ENCODE data around the gene FOXC2.

FOXC2 gene

DNA sequence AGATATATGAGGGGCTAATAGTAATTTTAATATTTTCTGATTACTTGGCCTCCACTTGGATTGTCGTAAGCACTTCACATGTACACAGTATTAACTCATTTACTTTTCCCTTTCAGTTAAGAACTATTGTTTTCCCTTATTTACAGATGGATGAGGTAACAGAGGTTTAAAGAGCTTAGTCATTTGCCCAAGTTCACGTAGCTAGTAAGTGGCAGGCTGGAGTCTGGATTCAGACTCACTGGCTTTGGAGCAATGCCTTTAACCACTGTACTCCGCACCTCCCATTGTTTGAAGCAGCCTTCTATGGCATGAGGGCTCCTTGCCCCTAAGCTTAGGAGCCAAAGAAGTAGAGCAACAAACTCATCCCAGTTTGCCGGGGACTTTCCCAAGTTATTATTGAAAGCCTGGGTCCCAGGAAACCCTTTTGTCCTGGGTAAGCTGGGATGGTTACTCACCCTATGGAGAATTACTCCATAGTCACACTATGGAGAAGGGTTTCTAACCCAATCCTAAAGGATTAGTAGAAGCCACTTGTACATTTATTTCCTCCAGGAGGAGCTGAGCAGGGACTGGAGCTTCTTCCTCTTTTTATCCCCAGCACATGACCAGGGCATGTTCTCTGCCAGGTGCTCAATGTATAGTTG lies 24.0 kb downstream of the FOXC2 start:
- DNase-seq (ENCODE audit: low spot score) = no peak

DNA sequence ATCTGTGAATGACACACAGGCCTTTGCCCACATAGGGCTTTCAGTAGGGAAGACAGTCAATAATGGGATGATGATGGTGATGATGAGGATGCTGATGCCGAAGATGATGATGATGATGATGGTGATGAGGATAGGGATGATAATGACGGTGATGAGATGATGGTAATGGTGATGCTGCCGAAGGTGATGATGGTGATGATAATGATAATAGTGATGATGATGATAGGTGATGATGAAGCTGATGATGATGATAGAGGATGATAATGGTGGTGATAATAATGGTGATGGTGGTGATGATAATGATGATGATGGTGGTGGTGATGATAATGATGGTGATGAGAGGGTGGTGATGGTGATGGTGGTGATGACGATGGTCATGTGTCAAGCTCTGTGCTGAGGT lies 24.6 kb downstream of the FOXC2 start:
- no peak for DNase-seq (ENCODE audit: low spot score)

GRCh38 chr16:86593913-86594620 lies 27.4 kb downstream of the FOXC2 start:
- DNase-seq (ENCODE audit: low spot score) = no peak

DNA sequence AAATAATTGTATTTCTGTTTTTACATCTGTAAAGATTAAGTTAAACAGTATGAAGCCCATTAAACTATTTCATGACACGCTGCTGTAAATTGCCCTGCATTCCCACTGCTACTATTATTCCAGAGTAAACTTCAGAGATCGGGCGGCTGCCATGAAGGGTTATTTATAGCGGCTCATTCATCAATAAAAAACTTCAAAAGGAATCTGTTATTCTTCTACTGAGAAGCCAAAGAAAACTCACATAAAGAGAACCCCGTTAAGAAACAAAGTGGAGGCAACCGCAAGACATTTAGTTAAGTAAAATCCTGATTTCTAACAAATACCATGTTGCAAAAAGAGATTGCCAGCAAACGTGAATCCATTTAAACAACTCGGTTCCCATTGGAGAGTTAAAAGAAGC lies 28.1 kb downstream of the FOXC2 start:
- no peak for DNase-seq (ENCODE audit: low spot score)

DNA sequence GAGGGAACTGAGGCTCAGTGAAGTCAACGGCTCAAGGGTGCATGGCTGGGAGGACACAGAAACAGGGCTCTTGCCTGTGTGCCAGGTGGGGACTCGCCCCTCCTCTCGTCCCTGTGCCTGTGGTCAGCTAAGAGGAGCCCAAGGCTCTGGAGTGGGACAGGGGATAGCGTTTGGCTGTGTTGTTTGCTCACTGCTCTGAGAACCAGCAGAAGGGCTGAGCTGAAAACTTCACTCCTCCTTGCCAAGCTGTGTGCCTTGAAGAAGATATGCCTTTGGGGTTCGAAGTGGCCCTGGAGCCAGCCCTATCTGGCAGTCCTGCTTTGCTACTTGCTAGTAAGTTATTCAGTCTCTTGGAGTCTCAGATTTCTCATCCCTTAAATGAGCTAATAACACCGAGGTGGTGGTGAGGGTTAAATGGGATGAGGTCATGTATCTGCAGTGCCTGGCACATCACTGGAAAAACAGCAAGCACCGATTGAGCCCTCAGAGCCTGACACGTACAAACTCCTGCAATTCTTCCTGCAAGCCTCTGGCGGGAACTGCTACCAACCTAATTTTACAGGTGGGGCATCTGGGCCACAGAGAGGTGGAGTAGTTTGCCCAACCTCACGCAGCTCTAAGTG lies 29.5 kb downstream of the FOXC2 start:
- no peak for DNase-seq (ENCODE audit: low spot score)

GRCh38 chr16:86597126-86597879 lies 30.7 kb downstream of the FOXC2 start:
- DNase-seq (ENCODE audit: low spot score) = no peak

DNA sequence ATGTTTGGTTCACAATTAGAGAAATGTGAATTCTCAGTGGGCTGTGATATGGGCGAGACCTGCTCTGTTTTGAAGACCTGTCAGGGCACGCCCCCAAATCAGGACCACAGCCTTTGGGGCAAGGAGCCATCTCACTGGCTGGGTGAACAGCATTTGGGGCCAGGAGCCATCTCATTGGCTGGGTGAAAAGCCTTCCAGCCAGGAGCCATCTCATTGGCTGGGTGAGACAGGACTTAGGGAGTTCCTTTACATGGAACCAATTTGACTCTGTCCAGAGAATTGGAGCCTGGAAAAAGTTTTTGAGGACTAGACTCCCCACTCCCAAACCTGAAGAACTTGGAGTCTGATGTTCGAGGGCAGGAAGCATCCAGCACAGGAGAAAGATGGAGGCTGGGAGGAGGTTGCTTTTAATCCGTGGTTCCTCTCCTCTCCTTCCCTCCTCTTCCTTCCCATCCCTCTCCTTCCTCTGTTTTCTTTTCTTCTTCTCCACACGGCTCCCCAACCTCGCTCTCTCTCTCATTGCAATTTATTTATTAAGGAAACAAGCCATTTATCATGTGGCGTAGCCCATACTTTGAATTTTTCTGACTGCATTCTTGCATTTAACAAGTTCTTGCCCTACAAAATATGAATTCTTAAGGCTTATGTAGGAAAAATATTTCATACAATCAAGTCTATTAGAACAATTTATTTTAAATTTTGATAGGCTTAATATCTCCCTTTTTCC lies 31.4 kb downstream of the FOXC2 start:
- no peak for DNase-seq (ENCODE audit: low spot score)

GRCh38 chr16:86598607-86599565 lies 32.3 kb downstream of the FOXC2 start:
- no peak for DNase-seq (ENCODE audit: low spot score)

- DNase-seq (ENCODE audit: low spot score) = no peak
Measured at GRCh38 chr16:86601356-86601755, 34.7 kb downstream of the FOXC2 start.

GRCh38 chr16:86602521-86602920 lies 35.9 kb downstream of the FOXC2 start:
- no peak for DNase-seq (ENCODE audit: low spot score)

GRCh38 chr16:86604436-86605193 lies 38.0 kb downstream of the FOXC2 start:
- DNase-seq (ENCODE audit: low spot score) = no peak

DNA sequence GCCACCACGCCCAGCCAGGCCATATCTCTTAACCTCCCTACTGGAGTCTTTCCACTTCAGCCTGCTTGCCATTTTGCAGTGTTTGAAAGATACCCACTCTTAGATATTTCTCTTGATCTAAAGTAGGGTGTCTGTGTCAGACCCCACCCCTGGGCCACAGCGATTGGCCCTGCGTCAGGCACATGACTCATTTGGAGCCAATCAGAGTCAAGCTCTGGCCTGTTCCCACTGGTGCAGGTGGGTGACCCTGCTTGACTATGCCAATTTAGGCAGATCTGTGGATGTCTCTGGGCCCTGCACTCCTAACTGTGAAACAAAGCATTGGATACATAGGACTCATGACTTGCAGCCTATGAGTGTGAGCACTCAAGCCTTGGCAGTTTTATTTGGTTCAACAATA lies 39.3 kb downstream of the FOXC2 start:
- DNase-seq (ENCODE audit: low spot score) = no peak

GRCh38 chr16:86608301-86608747 lies 41.7 kb downstream of the FOXC2 start:
- no peak for DNase-seq (ENCODE audit: low spot score)

DNA sequence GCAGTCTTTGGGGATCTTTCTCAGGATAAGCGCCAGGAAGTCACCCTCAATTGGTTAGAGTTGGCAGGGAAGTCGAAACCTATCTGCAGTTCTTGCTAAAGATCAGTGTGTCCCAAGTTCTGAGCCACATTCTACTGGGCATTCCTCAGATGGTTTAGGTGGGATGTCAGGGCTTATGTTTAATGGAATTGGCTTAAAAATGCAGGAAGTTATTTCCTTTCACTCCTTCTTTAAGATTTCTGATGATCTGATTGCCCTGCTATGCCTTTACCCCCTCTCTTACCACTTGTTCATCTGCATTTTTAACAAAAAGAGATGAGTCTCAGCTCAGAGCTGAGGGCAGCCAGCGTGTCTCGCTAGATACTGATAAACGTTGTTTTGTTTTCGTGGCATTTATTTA lies 42.5 kb downstream of the FOXC2 start:
- no peak for DNase-seq (ENCODE audit: low spot score)

- DNase-seq (ENCODE audit: low spot score) = no peak
Measured at GRCh38 chr16:86609661-86610060, 43.0 kb downstream of the FOXC2 start.

DNA sequence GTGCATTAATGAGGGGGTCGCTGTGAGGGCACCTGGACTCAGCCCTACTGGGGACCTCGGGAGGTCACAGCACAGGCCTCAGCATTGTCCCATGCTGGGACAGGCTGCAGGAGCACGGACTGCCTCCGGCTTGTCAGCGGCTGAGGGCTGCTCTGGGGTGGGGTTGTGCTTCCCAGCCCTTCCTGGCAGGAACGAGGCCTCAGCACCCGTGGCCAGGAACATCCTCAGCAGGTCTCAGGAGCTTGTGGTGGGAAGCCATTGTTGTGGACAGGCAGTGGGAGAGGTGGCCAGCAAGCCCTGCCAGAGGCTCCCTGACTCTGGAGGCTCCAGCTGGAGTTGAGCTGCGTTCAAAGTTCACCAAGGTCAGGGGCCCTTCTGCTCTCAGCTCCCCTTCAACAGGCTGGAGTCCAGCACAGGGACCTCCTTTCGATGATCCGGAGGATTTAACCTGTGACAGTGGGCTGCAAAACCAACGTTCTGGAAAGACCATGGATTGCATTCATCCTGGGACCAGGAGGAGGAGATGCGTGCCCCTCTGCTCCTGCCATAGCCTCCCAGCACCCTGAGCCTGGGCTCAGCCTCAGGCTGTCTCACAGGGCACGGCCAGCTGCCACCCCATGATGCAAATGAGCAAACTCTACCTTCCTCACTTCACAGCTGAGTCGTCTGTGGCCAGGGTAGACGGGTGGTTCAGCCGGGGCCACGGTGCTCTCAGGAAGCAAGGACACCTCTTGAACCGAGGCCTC lies 44.3 kb downstream of the FOXC2 start:
- DNase-seq (ENCODE audit: low spot score) = no peak

GRCh38 chr16:86611525-86611855 lies 44.9 kb downstream of the FOXC2 start:
- no peak for DNase-seq (ENCODE audit: low spot score)

DNA sequence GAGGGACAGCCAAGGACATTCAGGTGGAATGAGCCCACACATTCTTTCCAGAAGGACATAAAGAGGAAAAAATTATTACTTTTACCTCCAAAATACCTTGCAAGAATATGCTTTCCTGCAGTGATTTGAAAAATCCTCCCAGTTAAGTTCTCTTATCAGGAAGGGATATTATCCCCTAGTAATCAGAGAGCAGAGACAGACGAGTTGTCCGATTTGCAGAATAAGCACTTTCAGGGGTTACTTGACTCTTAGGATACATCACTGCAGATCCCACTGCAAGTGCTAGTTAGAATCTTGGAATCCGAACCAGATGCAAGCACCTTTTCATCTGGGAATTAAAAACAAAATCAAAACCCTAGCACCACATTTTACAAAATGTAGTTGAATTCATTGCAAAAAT lies 45.3 kb downstream of the FOXC2 start:
- DNase-seq (ENCODE audit: low spot score) = no peak

DNA sequence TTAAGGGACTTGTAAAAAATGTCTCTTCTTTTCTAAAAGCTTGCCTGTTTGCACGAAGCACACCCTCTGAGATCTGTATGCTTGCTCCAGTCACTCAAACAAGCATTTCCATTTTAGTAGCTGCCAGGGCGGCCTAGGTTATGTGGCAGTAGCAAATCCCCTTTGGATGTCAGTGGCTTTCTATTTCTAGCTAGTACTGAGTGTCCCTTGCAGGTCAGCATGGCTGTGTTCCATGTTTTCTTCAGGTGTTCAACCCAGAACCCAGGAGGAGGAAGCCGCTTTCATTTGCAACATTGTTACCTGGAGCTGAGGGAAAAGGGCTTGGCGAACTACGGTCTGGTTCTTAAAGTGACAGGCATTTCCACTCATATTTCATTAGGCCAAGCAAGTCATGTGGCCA lies 48.1 kb downstream of the FOXC2 start:
- DNase-seq (ENCODE audit: low spot score) = no peak

- no peak for DNase-seq (ENCODE audit: low spot score)
Measured at GRCh38 chr16:86616906-86617305, 50.3 kb downstream of the FOXC2 start.

All from HuH-7.5 (cell line).